RKO (cell line): ENCODE data around the gene CDYL2.
"Not testable (repeated sequence)": the region's sequence is repeated elsewhere in the genome, so short reads cannot be mapped to it uniquely, and the experiment has no call there.

Experiments
- DNase-seq: peaks from one replicate; pipeline ENCODE4 v3.0.0-alpha.2; 2016; ENCODE audit warnings: low spot score

Gene CDYL2

DNA sequence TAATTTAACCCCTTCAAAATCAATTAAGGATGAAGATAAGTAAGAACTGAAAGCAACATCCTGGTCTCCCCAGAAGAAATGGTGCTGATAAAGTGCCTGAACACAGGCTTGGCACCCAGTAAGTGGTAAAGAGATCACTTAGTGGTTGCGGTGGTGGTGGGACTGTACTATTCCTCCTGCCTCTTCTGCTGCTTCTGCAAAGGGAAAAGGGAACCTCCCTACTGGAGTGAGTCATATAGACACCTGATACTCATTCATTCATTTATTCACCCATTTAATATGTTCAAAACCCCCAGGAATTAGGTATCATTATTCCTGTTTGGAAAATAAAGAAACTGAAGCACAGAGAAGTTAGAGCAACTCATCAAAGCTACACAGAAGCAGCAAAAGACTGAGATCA lies 60.6 kb downstream of the CDYL2 start:
- DNase-seq: no peak

DNA sequence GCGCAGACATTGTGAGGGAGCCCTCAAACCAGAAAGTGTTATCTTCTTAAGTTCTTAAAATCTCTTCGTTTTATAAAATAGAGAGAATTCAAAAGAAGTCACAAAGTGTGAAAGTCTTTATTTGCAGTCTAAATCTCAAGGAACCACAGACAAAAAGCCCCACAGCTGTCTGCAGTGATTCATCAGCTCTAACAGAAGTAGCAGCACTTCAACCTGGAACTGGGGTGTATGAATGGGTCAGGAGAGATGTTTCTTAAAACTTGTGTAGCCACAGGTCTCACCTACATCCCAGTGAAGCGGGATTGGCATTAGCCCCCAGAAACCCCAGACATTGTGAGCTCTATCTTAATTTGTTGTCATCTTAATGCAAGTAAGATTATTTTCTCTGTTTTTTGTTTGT lies 61.1 kb downstream of the CDYL2 start:
- DNase-seq: no peak

DNA sequence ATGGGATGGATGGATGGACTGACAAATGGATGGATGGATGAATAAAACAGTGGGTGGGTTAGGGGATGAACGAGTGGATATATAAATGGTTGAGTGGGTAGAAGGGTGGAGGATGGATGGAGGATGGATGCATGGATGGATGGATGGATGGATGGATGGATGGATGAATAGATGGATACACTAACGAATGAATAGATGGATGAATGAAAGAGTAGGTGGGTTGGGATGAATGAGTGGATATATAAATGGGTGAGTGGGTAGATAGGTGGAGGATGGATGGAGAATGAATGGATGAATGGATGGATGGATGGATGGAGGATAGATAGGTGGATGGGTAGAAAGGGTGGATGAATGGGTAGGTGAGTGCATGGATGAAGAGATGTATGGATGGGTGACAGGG lies 62.1 kb downstream of the CDYL2 start:
- DNase-seq: no peak

DNA sequence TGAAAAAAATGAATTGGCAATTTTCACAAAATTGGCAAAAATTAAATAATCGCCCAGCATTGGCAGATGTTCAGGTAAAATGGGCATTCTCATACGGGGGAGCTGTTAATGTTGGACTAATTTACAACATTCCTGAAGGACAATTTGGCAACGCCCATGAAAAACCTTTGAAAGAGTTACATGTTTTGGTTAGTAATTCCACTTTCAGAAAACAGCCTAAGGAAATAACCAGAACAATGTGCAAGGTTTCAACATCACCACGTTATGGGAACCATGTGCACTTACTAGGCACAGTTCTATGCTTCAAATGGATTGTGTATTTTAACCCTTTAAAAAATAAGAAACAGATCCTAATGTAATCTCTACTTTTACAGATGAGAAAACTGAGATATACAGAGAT lies 62.7 kb downstream of the CDYL2 start:
- no peak for DNase-seq

DNA sequence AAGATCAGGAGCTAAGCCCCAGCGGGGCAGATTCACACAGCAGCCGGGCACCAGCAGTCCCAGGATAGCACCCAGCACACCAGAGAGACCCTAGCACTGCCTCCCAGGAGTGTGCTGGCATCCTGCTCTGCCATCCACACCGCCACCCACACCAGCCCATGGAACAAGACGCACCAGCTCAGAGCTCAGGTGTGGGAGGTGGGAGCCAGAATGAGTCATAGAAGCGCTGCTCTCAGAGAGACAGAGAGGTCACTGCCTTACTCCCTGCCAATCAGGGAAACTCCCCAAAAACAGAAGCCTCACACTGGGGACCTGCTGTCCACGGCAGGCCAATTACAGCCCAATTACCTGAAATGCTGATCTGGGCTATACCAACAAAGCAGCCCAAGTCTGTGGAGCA lies 64.9 kb downstream of the CDYL2 start:
- no peak for DNase-seq

DNA sequence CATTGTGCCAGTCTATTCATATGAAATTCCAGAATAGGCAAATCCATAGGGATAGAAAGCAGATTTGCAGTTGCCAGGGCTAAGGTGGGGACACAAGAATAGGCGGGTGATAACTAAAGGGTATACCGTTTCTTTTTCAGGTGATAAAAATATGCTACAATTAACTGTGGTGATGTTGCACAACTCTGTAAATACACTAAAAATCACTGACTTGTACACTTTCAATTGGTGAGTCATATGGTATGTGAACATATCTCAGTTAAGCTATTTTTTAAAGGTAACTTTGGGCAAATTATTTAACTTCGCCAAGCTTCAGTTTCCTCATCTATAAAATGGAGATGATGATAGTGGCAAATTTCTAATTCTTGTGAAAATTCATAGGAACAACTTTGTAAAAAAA lies 65.9 kb downstream of the CDYL2 start:
- no peak for DNase-seq

DNA sequence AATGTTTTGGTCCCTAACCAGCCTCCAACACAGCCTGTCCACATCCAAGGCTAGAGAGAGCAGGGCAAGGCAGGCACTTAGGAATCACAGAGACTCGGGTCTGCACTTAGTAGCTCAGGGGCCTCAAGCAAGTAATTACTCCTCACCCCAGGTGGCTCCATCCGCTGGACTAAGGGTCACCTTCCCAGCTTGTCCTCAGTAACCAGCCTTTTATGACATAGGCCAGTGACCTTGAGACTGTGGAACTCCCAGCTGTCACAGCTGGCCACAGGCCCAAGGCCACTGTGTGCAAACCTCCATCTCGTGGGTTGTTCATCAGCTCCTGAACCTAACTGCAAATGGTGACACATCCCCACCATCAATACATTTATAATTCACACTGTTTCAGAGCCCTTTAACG lies 68.6 kb downstream of the CDYL2 start:
- DNase-seq: no peak

DNA sequence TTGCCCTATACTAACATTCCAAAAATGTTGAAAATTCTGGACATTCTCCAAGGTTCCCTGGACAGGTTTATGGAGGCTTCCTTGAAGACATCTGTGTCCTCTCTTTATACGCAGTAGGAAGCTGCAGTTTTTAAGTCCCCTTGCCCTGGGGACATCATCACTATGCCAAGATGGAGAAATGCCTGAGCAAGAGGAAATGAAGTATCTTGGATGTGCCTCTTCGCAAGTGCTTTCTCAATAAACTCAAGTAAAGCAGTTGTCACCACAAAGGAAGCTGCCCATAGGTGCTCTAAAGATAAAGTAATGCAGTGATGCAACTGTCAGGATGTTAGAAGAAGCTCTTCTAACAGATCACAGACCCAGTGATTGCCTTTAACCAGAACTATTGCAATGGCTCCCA lies 71.0 kb downstream of the CDYL2 start:
- DNase-seq: no peak

DNA sequence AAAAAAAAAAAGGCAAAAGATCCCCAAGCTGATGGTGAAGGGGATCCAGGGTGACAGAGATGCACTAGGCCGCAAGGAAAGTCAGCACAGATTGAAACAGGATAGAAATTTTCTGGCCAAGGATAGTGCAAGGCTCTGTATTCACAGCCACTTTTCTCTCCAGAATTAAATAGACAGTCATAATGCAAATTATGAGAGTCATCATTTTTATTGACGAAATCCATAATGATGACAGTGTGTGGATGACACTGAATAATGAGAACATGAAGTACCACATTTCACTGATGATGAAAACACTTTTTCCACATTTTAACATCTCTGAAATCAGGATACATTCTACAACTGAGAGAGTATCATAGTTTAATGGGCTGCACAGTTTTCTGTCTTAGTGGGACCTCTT lies 72.5 kb downstream of the CDYL2 start:
- DNase-seq: no peak

DNA sequence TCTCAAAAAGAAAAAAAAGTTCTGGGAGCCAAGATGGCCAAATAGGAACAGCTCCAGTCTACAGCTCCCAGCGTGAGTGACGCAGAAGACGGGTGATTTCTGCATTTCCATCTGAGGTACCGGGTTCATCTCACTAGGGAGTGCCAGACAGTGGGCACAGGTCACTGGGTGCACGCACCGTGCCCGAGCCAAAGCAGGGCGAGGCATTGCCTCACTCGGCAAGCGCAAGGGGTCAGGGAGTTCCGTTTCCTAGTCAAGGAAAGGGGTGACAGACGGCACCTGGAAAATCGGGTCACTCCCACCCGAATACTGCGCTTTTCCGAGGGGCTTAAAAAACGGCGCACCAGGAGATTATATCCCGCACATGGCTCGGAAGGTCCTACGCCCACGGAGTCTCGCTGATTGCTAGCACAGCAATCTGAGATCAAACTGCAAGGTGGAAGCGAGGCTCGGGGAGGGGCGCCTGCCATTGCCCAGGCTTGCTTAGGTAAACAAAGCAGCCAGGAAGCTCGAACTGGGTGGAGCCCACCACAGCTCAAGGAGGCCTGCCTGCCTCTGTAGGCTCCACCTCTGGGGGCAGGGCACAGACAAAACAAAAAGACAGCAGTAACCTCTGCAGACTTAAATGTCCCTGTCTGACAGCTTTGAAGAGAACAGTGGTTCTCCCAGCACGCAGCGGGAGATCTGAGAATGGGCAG lies 77.2 kb downstream of the CDYL2 start:
- not testable (repeated sequence) for DNase-seq

DNA sequence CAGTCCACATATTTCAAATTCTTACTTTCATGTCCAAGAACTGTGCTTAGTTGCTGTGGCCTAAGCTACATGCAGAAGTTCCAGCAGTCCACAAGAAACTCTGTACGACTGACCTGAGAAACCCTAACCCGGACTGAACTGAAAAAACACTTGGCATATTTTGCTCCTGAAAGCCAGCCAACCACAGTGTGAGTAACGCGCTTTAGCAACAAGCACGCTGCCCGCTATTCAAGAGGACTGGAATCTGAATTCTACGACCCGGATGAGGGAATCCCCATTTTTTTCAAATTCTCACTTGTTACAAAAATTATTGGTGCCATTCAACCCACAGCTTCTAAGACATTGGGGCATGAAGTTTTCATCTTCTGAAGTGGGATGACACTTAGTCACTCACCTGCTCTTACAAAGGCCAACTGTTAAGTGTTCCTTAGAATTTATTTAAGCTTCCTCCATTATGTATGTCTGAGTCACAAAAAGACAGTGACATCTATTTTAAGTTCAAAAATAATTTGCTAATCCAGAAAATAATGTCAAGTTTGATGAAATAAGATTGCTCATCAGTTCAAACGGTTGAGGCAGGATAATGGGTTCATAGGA lies 78.7 kb downstream of the CDYL2 start:
- no peak for DNase-seq

DNA sequence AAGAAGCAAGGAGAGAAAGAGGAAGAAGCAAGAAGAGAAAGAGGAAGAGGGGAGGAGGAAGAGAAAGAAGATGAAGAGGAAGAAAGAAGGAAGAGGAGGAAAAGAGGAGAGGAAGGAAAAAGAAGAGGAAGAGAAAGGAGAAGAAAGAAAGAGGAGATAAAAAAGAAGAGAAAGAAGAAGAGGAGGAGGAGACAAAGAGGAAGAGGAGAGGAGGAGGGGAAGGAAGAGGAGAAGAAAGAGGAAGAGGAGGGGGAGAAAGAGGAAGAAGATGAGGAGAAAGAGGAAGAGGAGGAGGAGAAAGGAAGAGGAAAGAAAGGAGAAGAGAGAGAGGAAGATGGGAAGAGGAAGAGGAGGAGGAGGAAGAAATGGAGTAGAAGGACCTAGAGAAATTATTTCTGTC lies 80.4 kb downstream of the CDYL2 start:
- no peak for DNase-seq

DNA sequence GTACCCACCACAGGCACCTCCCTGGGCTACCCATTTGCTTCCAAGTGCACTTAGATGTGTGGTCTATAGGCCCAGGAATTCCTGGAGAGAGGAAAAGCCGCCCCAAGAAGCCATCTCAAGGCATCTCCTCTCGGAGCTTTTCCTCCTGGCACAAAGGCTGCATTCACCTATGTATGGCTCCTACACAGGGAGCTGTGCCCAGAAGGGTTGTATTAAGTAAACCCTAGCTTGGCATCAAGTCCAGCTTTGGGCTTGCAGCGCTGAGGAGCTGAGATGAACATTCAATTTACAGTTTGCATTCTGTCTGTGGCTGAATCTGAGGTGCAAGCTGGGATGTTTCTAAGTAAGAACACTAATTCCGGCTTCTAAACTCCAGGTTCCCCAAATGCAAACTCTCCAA lies 81.3 kb downstream of the CDYL2 start:
- DNase-seq: no peak

DNA sequence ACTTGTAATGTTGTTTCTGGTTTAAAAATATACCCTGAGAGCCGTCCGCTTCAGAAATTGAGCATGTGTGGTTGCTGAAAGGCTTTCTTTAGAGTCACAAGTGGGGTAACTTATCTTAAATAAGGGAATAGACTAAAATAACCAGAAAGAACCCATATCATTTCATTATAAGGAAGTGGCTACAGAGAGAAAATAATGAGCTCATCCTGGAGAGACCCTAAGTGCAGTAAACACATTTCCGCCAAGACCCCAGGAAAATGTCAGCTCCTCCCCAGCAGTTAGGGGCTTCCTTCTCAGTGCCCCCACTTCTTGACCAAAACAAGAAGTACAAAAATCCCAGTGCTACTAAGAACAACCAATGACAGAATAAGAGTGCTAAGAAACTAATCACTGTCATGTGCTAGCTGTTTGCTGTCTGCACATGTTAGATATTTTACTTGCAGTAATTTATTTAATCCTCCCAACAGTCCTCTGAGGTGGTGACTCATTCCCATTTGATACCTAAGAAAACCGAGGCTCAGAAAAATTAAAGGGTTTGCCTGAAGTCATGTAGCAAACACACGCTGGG lies 83.5 kb downstream of the CDYL2 start:
- DNase-seq: no peak

DNA sequence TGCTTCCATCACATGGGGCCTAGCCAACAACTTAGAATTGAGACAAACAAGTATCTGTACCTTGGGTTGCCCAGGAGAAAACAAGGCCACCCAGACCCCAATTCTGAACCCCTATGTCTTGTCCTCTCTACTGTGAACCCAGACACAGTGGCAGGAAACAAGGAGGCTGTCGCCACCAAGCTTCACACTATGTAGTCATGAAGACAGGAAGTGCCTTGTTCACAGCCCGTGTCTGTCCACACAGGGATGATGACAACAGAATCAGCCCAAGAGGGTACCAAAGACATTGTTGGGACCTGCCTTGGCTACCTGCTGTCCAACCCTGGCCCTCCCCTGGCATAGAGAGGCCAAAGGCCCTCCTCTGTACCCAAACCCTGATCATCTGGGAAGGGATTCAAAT lies 84.8 kb downstream of the CDYL2 start:
- DNase-seq: no peak

DNA sequence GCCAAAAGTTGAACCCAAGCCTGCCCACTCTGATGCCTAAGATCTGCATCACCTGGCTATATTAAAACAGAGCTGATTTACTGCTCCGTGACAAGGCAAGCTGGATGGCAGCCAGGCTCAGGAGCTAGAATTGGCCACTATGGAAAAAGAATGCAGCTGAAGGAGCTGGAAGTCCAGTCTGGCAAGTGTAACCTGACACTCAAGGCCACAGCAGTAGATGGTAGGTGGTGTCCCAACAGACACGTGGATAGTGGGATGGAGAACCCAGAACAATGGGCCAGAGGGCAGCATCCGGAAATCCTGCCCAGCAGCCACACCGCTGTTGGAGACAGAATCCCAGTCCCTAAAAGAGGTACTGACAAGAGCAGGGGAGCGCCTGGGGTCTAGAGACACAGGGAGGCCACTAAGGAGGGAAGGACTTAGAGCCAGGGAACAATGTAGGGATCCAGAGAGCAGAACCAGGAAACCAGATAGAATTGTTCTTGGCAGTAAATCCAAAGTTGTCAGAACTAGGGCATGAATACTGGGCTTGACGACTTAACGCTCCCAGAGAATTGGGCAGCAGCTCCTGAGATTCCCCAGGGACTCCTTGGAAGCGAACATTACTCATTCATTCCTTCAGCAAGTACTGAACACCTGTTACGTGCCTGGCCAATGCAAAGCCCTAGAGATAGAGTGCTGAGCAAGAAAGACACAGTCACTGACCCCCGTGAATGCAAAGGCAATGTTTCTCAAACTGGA lies 85.7 kb downstream of the CDYL2 start:
- no peak for DNase-seq

DNA sequence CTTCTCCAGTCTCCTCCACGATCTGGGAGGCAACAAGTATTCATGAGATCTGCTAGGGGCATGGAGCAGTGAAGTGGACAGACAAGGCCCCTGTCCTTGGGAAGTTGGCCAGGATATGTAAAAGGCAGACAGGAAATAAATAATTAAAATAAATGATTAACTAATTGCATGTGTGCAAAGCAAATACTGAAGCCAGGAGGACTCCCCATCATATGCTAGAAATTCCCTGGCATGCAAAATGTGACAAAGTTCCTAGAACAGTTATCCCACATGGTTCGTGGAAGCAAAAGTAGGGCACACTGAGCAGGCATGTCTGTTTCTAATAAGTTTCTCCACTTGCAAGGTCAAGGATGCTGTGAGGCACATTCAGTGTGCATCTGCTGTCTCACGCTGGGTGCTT lies 86.8 kb downstream of the CDYL2 start:
- DNase-seq: no peak

DNA sequence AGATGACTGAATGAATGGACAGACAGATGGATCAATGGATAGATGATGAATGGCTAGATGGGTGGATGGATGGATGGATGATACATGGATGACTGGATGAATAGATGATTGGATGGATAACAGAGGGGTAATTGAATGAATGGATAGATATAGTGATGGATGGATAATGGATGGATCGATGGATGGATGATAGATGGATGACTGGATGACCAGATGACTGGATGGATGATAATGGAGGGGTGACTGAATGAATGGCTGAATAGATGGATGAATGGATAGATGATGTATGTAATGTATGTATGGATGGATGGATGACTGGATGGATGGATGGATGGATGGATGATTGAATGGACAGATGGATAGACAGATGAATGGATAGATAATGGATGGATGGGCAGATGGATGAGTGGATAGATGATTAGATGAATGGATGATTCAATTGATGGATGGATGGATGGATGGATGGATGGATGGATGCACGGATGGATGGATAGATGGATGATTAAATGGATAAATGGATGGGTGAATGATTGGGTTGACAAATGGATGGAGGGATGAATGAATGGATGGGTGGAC lies 87.7 kb downstream of the CDYL2 start:
- no peak for DNase-seq

DNA sequence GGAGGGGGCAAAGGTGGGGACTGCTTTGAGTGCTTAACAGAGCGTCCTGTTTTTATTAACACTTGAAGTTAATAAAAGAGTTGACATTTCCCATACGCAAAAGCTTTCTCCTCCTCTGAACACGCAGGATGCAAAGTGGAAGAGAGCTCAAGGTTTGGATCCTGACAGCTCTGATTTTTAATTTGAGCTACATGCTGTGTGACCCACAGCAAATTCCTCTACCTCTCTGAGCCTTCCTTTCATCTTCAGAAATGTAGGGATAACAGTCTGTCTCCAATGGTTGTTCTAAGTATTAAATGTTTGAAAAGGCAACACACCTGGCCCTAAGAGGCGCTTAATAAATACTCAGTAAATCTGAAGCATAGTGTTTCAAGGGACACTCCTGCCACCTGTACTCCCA lies 93.0 kb downstream of the CDYL2 start:
- no peak for DNase-seq

DNA sequence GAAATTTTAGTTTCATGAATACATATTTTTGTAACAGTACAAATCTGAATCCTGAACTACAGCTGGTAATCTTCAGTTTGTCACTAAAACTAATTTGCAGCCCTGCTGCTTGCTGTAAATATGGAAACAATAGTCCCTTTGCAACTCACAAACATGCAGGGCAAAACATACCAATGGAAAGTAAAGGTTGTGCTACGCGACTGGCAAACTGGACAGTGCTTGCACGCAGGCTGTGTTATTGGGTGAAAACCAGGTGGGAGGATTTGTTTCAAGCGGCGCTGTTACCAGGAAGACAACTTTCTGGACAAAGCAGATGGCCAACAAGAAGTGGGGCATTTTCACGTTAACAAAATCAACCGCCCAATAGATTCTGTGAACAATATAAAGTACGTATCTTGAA lies 93.5 kb downstream of the CDYL2 start:
- DNase-seq: no peak

DNA sequence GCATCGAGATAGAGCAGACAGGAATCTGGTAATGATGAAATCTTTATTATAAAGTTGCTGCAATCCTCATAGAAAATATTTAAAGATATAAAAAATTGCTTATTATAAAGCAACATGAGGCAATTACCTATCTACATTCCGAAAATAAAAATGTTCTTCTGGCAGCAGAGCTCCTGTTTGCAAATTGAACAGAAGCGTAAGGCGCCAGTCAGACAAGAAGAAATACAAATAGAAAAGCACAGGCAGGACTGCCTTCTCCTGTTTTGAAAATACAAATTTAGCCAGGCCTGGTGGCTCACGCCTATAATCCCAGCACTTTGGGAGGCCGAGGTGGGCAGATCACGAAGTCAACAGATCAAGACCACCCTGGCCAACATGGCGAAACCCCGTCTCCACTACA lies 95.6 kb downstream of the CDYL2 start:
- DNase-seq: no peak

DNA sequence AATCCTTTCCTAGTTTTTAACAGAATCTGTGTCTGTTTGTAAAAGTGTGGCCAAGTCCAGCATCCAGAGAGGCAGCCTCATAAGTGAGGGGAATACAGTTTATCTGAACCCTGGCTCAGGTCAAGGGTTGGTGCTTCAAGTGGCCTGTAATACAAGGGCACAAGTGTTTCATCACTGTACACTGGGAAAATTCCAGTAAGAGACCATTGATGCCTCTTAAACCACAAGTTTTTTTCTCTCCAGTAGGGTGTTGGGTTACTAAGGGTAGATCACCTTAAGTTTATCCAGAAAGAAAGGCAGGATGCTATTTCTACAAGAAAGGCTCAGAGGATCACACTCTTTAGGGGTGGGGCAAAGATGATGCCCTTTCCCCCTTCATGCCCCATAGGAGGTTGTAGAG lies 96.7 kb downstream of the CDYL2 start:
- no peak for DNase-seq

DNA sequence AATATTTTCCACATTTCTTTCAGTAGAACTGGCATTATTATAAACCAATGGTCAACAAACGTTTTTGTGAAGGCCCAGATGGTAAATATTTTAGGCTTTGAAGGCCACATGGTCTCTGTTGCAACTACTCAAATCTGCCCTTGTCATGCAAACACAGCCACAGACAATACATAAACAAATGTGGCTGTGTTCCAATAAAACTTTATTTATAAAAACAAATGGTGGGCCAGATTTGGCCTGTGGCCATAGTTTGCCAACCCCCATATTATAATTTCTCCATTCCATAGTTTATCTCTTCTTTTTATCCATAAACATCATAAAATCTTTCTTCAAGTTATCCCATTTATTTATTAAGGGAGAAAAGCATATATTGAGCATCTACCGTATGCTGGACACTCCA lies 98.8 kb downstream of the CDYL2 start:
- DNase-seq: no peak
